Neural cell (in vitro differentiated cells): ENCODE data around the gene MIEF1.

Source experiments
- POLR2AphosphoS5 ChIP-seq: IDR thresholded peaks from 2 replicates; pipeline ENCODE4 v1.6.1; 2012
- TF ChIP-seq, protein P1 (sequence below): fragments of 450-650 bp; IDR thresholded peaks from 2 replicates; pipeline ENCODE4 v1.5.1; 2014; ENCODE audit warnings: antibody characterized with exemption, mild to moderate bottlenecking, moderate library complexity; ENCODE audit not compliant: poor library complexity, severe bottlenecking

DNA sequence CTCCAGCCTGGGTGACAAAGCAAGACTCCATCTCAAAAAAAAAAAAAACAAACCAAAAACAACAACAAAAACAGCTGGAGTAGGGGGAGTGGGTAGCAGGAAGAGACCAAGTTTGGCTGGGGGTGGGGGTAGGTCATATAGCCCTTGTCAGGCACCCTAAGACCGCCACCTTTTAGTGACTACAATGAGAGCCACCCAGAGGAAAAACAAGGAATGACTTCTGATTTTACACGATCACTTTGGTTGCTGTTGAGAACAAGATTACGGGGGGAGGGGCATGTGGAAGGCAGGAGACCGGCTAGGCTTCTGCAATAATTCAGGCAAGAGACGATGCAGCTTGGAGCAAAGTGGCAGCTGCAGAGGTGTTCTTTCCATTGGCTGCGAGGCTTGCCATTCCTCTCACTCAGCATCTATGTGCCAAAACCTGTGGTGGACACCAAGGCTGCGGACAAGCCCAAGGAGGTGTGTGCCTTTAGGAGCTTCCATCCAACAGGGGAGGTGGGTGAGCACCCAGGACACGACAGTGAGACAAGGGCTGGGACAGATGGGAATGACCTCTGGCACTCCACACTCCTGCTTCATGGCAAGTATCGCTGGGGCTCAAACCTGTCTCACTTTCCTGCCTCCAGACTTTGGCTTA is 28.7 kb downstream of the MIEF1 start:
- TF ChIP-seq POLR2AphosphoS5, result no peak
- TF ChIP-seq, protein P1, sequence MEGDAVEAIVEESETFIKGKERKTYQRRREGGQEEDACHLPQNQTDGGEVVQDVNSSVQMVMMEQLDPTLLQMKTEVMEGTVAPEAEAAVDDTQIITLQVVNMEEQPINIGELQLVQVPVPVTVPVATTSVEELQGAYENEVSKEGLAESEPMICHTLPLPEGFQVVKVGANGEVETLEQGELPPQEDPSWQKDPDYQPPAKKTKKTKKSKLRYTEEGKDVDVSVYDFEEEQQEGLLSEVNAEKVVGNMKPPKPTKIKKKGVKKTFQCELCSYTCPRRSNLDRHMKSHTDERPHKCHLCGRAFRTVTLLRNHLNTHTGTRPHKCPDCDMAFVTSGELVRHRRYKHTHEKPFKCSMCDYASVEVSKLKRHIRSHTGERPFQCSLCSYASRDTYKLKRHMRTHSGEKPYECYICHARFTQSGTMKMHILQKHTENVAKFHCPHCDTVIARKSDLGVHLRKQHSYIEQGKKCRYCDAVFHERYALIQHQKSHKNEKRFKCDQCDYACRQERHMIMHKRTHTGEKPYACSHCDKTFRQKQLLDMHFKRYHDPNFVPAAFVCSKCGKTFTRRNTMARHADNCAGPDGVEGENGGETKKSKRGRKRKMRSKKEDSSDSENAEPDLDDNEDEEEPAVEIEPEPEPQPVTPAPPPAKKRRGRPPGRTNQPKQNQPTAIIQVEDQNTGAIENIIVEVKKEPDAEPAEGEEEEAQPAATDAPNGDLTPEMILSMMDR, result peak; percentile 40
